H1 (cell line): Measurements from ENCODE around the gene LRCH1. TPM values are rescaled to one million over a fixed set of nuclear protein-coding genes. Genes with fewer than 3 reads are reported as not detected.

Experiments used
- BACH1 ChIP-seq: IDR thresholded peaks from 2 replicates; pipeline ENCODE4 v1.6.1; 2012; ENCODE audit warnings: low read length, improper control_type of control experiment
- CTCF ChIP-seq, 3 experiments: IDR thresholded peaks; 1 replicate in 2 of 3; 2 replicates in 1 of 3; pipeline versions ENCODE4 v1.5.1 to v1.6.1; 2011; ENCODE audit warnings: low read length in 3 of 3, mild to moderate bottlenecking in 3 of 3, inconsistent platforms in 2 of 3, low read depth in 1 of 3, moderate library complexity in 1 of 3; ENCODE audit not compliant: insufficient read depth in 1 of 3; ENCODE audit errors: control extremely low read depth in 1 of 3
- EP300 ChIP-seq, 2 experiments: IDR thresholded peaks; 1 replicate in 1 of 2; 2 replicates in 1 of 2; pipeline ENCODE4 v1.6.1; 2011 to 2012; ENCODE audit warnings: low read depth in 2 of 2, low read length in 2 of 2, mild to moderate bottlenecking in 2 of 2, borderline replicate concordance in 1 of 2, inconsistent platforms in 1 of 2, moderate library complexity in 1 of 2
- NRF1 ChIP-seq: IDR thresholded peaks from 2 replicates; pipeline ENCODE4 v1.6.1; 2011; ENCODE audit warnings: mild to moderate bottlenecking, low read depth, low read length, improper control_type of control experiment
- PHF8 ChIP-seq: fragments of 200-600 bp; sonication (generic); conservative IDR thresholded peaks from 2 replicates; pipeline ENCODE4 v1.7.1; 2012; ENCODE audit warnings: low read depth, mild to moderate bottlenecking, inconsistent platforms, low read length, moderate library complexity
- RAD21 ChIP-seq, 2 experiments: IDR thresholded peaks in 1 of 2; conservative IDR thresholded peaks in 1 of 2; 2 replicates each; pipeline ENCODE4 v1.6.1; 2011; ENCODE audit warnings: low read depth in 2 of 2, low read length in 2 of 2, improper control_type of control experiment in 1 of 2, inconsistent platforms in 1 of 2, mild to moderate bottlenecking in 1 of 2, moderate library complexity in 1 of 2
- TAF7 ChIP-seq: optimal IDR thresholded peaks from 2 replicates; pipeline ENCODE3; 2011; ENCODE audit warnings: low read depth, mild to moderate bottlenecking, inconsistent platforms, low read length, moderate library complexity, borderline replicate concordance
- polyA plus RNA-seq, 7 experiments: library from polyadenylated mRNA; depleted of rRNA in 3 of 7; stranded (reverse) in 5 of 7; unstranded in 2 of 7; fragments of >200 nt in 5 of 7; fragments of 200-250 nt in 2 of 7; gene quantifications; 1 replicate in 5 of 7; 2 replicates in 1 of 7; 4 replicates in 1 of 7; pipeline versions ENCODE4 v1.2.1 to v1.2.3, GENCODE V29; 2011 to 2013; ENCODE audit warnings: missing spikeins in 2 of 7, mixed read lengths in 2 of 7
- total RNA-seq: library from RNA; stranded (reverse); fragmentation: NEBNext Ultra II Directional; extraction: Animal tissue kit (Norgen Biotek cat#: 25700); gene quantifications from 2 replicates; pipeline ENCODE4 v1.2.1, GENCODE V29; 2021

Gene LRCH1
- total and polyA plus RNA-seq, 2 of the 8 experiments (the other 6 are each of a cell fraction or from before 2014, with no cell fraction given): 3.0 to 10.1 TPM

GRCh38 chr13:46747031-46747820 lies 194.3 kb downstream of the LRCH1 start (continued):
- no peak for TF ChIP-seq TAF7
- no peak for TF ChIP-seq EP300 (IDR thresholded peaks at IDR 0.05; ENCODE audit: borderline replicate concordance in 1 of 2, low read depth in 2 of 2, low read length in 2 of 2)
- TF ChIP-seq CTCF (IDR thresholded peaks at IDR 0.05; ENCODE audit: control extremely low read depth in 1 of 3, insufficient read depth in 1 of 3, low read depth in 1 of 3, low read length in 3 of 3): no peak
- no peak for TF ChIP-seq PHF8
- no peak for TF ChIP-seq NRF1
- no peak for TF ChIP-seq RAD21 (IDR thresholded peaks at IDR 0.05 in 1 of 2, conservative IDR thresholded peaks at IDR 0.05 in 1 of 2; ENCODE audit: low read depth in 2 of 2, low read length in 2 of 2)
- TF ChIP-seq BACH1: no peak
- TF ChIP-seq, all 59 proteins: peak for 0
